HepG2 (cell line): ENCODE results near the gene GIPC3. TPM values are rescaled to one million over a fixed set of nuclear protein-coding genes. Genes with fewer than 3 reads are reported as not detected.

Source experiments
- ATAC-seq: fragments of 200-7000 bp; cut with Tn5 transposase; 3 replicates; pipeline ENCODE4 v1.9.1; 2020; ENCODE audit warnings: mild to moderate bottlenecking, moderate library complexity
- Bru-seq: library from RNA; stranded (reverse); fragments of 400-500 nt; gene quantifications from one replicate; lab custom pipeline; 2021; lab: Mats Ljungman, UMichigan
- BruChase-seq, 2 experiments: library from RNA; stranded (reverse); fragments of 400-500 nt; gene quantifications; one replicate each; lab custom pipeline; 2021; lab: Mats Ljungman, UMichigan
- BruUV-seq: library from RNA; stranded (reverse); fragments of 400-500 nt; replicated peaks from 2 replicates; lab custom pipeline; 2021; lab: Mats Ljungman, UMichigan
- CTCF ChIA-PET: fragments of 300-600 bp; formaldehyde crosslinking; extraction: SDS; loops from one replicate; lab custom pipeline; 2021; ENCODE audit warnings: low total read pairs, inconsistent platforms, low intra/inter-chr PET ratio; lab: Yijun Ruan, JAX
- POLR2A ChIA-PET: fragments of 350-600 bp; sonication (Branson Sonifier 250); formaldehyde crosslinking; loops from one replicate; lab custom pipeline; 2020; ENCODE audit warnings: antibody characterized with exemption, inconsistent platforms; lab: Yijun Ruan, JAX
- DNase-seq: peaks from one replicate; pipeline ENCODE4 v3.0.0-alpha.2; 2015; ENCODE audit warnings: low spot score
- FAIRE-seq: peaks from 3 replicates; lab custom pipeline; 2011; peaks lifted over from hg19 to GRCh38; lab: Jason Lieb, UNC
- H2AFZ ChIP-seq: one replicate; pipeline ENCODE4 v1.6.1; 2011; ENCODE audit warnings: low read length, inconsistent platforms
- H3K27ac ChIP-seq: fragments of 300-600 bp; 3 replicates; pipeline ENCODE4 v1.8.0; 2011; ENCODE audit warnings: mixed run types, mild to moderate bottlenecking, mixed read lengths, low read length, inconsistent platforms; ENCODE audit not compliant: insufficient read depth; ENCODE audit errors: extremely low read length
- H3K27me3 ChIP-seq, 2 experiments: fragments of 200-600 bp in 1 of 2; 2 replicates in 1 of 2; 3 replicates in 1 of 2; pipeline versions ENCODE4 v1.6.0 to v1.8.0; 2011; ENCODE audit warnings: low read length in 2 of 2, mild to moderate bottlenecking in 2 of 2, moderate library complexity in 2 of 2, inconsistent platforms in 1 of 2; ENCODE audit not compliant: insufficient read depth in 2 of 2, control insufficient read depth in 1 of 2
- H3K36me3 ChIP-seq, 2 experiments: fragments of 200-600 bp in 1 of 2; replicated peaks in 1 of 2; 2 replicates in 1 of 2; 3 replicates in 1 of 2; pipeline versions ENCODE4 v1.5.1 to v1.8.0; 2011; ENCODE audit warnings: low read length in 2 of 2, inconsistent platforms in 1 of 2; ENCODE audit not compliant: insufficient read depth in 2 of 2, control insufficient read depth in 1 of 2
- H3K4me1 ChIP-seq: 2 replicates; pipeline ENCODE4 v1.5.1; 2012; ENCODE audit warnings: low read length, inconsistent platforms; ENCODE audit not compliant: insufficient read depth
- H3K4me2 ChIP-seq: 2 replicates; pipeline ENCODE4 v1.6.0; 2011; ENCODE audit warnings: low read depth, low read length, inconsistent platforms
- H3K4me3 ChIP-seq, 3 experiments: fragments of 200-600 bp in 1 of 3; sonication (generic), shearing (Covaris generic) in 1 of 3; replicated peaks in 1 of 3; 2 replicates each; pipeline ENCODE4 v1.5.1; 2011 to 2016; ENCODE audit warnings: low read length in 3 of 3, inconsistent platforms in 2 of 3, low read depth in 2 of 3, mild to moderate bottlenecking in 2 of 3, control low read depth in 1 of 3, mixed read lengths in 1 of 3; ENCODE audit not compliant: insufficient read depth in 1 of 3
- H3K79me2 ChIP-seq: one replicate; pipeline ENCODE4 v1.6.1; 2011; ENCODE audit warnings: low read length, inconsistent platforms; ENCODE audit not compliant: insufficient read depth
- H3K9ac ChIP-seq: 2 replicates; pipeline ENCODE4 v1.6.0; 2011; ENCODE audit warnings: mild to moderate bottlenecking, low read depth, low read length, inconsistent platforms; ENCODE audit not compliant: insufficient read depth
- H3K9me3 ChIP-seq: 2 replicates; pipeline ENCODE4 v1.5.1; 2012; ENCODE audit warnings: mild to moderate bottlenecking, low read length
- H4K20me1 ChIP-seq: 2 replicates; pipeline ENCODE4 v1.6.0; 2011; ENCODE audit warnings: inconsistent platforms, mild to moderate bottlenecking, low read length, moderate library complexity; ENCODE audit not compliant: insufficient read depth
- CCDC6 ChIP-seq: sonication (generic); formaldehyde crosslinking; IDR thresholded peaks from 2 replicates; pipeline ENCODE4 v1.8.1; 2022; ENCODE audit warnings: mild to moderate bottlenecking, missing genetic modification reagents, moderate library complexity
- HNRNPLL ChIP-seq: fragments of 200-400 bp; formaldehyde crosslinking; IDR thresholded peaks from 2 replicates; pipeline ENCODE4 v1.6.1; 2017; ENCODE audit warnings: mild to moderate bottlenecking, low read depth, low read length; ENCODE audit not compliant: poor library complexity, severe bottlenecking
- JUNB ChIP-seq: sonication (generic); formaldehyde crosslinking; IDR thresholded peaks from 2 replicates; pipeline ENCODE4 v1.8.0; 2022; ENCODE audit warnings: missing genetic modification reagents, mild to moderate bottlenecking, borderline replicate concordance
- SOX13 ChIP-seq, 3 experiments: fragments of 450-650 bp in 1 of 3; sonication (generic) in 1 of 3; formaldehyde crosslinking in 1 of 3; IDR thresholded peaks in 2 of 3; conservative IDR thresholded peaks in 1 of 3; 2 replicates each; pipeline versions ENCODE4 v1.5.0 to v1.6.1; 2016 to 2020; ENCODE audit warnings: antibody characterized with exemption in 1 of 3, mild to moderate bottlenecking in 1 of 3, missing compliant biosample characterization in 1 of 3, missing genetic modification reagents in 1 of 3, moderate library complexity in 1 of 3
- ZBTB3 ChIP-seq: sonication (generic); formaldehyde crosslinking; IDR thresholded peaks from 2 replicates; pipeline ENCODE4 v1.4.0; 2020; ENCODE audit warnings: low read depth, mild to moderate bottlenecking, moderate library complexity, missing genetic modification reagents, borderline replicate concordance
- ZNF329 ChIP-seq: sonication (generic); formaldehyde crosslinking; IDR thresholded peaks from 2 replicates; pipeline ENCODE4 v1.9.0; 2021; ENCODE audit warnings: low read depth, mild to moderate bottlenecking, missing genetic modification reagents
- ZNF501 ChIP-seq: sonication (generic); formaldehyde crosslinking; IDR thresholded peaks from 2 replicates; pipeline ENCODE4 v1.5.1; 2020; ENCODE audit warnings: mild to moderate bottlenecking, moderate library complexity, missing genetic modification reagents
- ZNF615 ChIP-seq: sonication (generic); formaldehyde crosslinking; IDR thresholded peaks from 2 replicates; pipeline ENCODE4 v1.5.0; 2020; ENCODE audit warnings: mild to moderate bottlenecking, missing genetic modification reagents, borderline replicate concordance
- WGBS: methylation state at CpG from one replicate; pipeline ENCODE4 v1.1.6; 2017; ENCODE audit warnings: low lambda C conversion rate; 5-methylcytosine and 5-hydroxymethylcytosine counted together
- in situ Hi-C: cut with HindIII; loops from 2 replicates; pipeline ENCODE4 v1.10.0; 2017; ENCODE audit warnings: low pct_unique_long_range_greater_than_20kb; ENCODE audit not compliant: extremely low pct_ligation_motif_present
- intact Hi-C: fragments of 100-400 bp; cut with micrococcal nuclease; formaldehyde crosslinking; loops from one replicate; pipeline ENCODE4 v1.10.0; 2022; ENCODE audit not compliant: unreplicated experiment
- long read RNA-seq, 2 experiments: library from RNA in 1 of 2; library from polyadenylated mRNA in 1 of 2; stranded (forward) in 1 of 2; unstranded in 1 of 2; transcript quantifications; one replicate each; pipeline ENCODE4 v2.0.0, GENCODE V29; 2019 to 2022
- polyA minus RNA-seq, 3 experiments: library from RNA; depleted of rRNA, polyadenylated mRNA; stranded (reverse); fragments of >200 nt; gene quantifications; 2 replicates each; pipeline ENCODE4 v1.2.3, GENCODE V29; 2011; ENCODE audit warnings: low replicate concordance in 1 of 3
- polyA plus RNA-seq, 8 experiments: library from polyadenylated mRNA; depleted of rRNA in 3 of 8; stranded (reverse) in 7 of 8; unstranded in 1 of 8; fragments of >200 nt; fragmentation: Illumina TruSeq in 4 of 8; extraction: Trizol in 4 of 8; gene quantifications; 2 replicates each; pipeline versions ENCODE4 v1.2.1 to v1.2.3, GENCODE V29; 2011 to 2016; ENCODE audit warnings: low read depth in 4 of 8, missing spikeins in 1 of 8, mixed read lengths in 1 of 8; ENCODE audit not compliant: insufficient read depth in 1 of 8
- total RNA-seq, 5 experiments: library from RNA; depleted of rRNA; stranded (reverse); fragments of >200 nt; fragmentation: Illumina TruSeq; extraction: Trizol; gene quantifications; 2 replicates each; pipeline ENCODE4 v1.2.3, GENCODE V29; 2016; ENCODE audit warnings: low read depth in 1 of 5

Gene GIPC3, protein sequence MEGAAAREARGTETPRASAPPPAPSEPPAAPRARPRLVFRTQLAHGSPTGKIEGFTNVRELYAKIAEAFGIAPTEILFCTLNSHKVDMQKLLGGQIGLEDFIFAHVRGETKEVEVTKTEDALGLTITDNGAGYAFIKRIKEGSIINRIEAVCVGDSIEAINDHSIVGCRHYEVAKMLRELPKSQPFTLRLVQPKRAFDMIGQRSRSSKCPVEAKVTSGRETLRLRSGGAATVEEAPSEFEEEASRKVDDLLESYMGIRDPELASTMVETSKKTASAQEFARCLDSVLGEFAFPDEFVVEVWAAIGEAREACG
- total RNA-seq (2016; rRNA removed; fragmentation: Illumina TruSeq; extraction: Trizol) (not detected in 2 replicates), polyA plus RNA-seq (2011; rRNA removed) (0.05 and 0.08 TPM in 2 replicates), polyA minus RNA-seq (2011; rRNA and poly(A)+ RNA removed; ENCODE audit: low replicate concordance) (0.02 and 5.9 TPM in 2 replicates), Bru-seq, nascent RNA (percentile 9 among the genes with signal in this experiment), BruChase-seq, experiment 1, labeled RNA remaining after a 6-hour chase (not detected), BruChase-seq, experiment 2, labeled RNA remaining after a 2-hour chase (not detected)
- not detected in 2 replicates for total RNA-seq (2016; cell fraction: cytosol; rRNA removed; fragmentation: Illumina TruSeq; extraction: Trizol; ENCODE audit: low read depth)
- total RNA-seq (2016; cell fraction: insoluble cytoplasmic fraction; rRNA removed; fragmentation: Illumina TruSeq; extraction: Trizol) = not detected in 2 replicates
- total RNA-seq (2016; cell fraction: membrane; rRNA removed; fragmentation: Illumina TruSeq; extraction: Trizol) = not detected in 2 replicates
- total RNA-seq (2016; cell fraction: nucleus; rRNA removed; fragmentation: Illumina TruSeq; extraction: Trizol) = not detected in 2 replicates
- polyA plus RNA-seq (2011; cell fraction: cytosol; rRNA removed) = 0.01 and 0.03 TPM in 2 replicates
- polyA plus RNA-seq (2011; cell fraction: nucleus; rRNA removed) = 0.14 and 0.17 TPM in 2 replicates
- 0.04 TPM in 1 of 2 replicates, not detected in the other for polyA plus RNA-seq (2012)
- polyA plus RNA-seq (2016; cell fraction: cytosol; fragmentation: Illumina TruSeq; extraction: Trizol; ENCODE audit: low read depth) = not detected in 2 replicates
- polyA plus RNA-seq (2016; cell fraction: insoluble cytoplasmic fraction; fragmentation: Illumina TruSeq; extraction: Trizol; ENCODE audit: low read depth) = not detected in 2 replicates
- not detected in 2 replicates for polyA plus RNA-seq (2016; cell fraction: membrane; fragmentation: Illumina TruSeq; extraction: Trizol; ENCODE audit: low read depth)
- polyA plus RNA-seq (2016; cell fraction: nucleus; fragmentation: Illumina TruSeq; extraction: Trizol; ENCODE audit: insufficient read depth, low read depth) = not detected in 2 replicates
- polyA minus RNA-seq (2011; cell fraction: cytosol; rRNA and poly(A)+ RNA removed) = not detected in 2 replicates
- polyA minus RNA-seq (2011; cell fraction: nucleus; rRNA and poly(A)+ RNA removed) = not detected in 2 replicates
- long read RNA-seq, experiment 1 = 0 reads
- long read RNA-seq, experiment 2 = 0 reads

DNA sequence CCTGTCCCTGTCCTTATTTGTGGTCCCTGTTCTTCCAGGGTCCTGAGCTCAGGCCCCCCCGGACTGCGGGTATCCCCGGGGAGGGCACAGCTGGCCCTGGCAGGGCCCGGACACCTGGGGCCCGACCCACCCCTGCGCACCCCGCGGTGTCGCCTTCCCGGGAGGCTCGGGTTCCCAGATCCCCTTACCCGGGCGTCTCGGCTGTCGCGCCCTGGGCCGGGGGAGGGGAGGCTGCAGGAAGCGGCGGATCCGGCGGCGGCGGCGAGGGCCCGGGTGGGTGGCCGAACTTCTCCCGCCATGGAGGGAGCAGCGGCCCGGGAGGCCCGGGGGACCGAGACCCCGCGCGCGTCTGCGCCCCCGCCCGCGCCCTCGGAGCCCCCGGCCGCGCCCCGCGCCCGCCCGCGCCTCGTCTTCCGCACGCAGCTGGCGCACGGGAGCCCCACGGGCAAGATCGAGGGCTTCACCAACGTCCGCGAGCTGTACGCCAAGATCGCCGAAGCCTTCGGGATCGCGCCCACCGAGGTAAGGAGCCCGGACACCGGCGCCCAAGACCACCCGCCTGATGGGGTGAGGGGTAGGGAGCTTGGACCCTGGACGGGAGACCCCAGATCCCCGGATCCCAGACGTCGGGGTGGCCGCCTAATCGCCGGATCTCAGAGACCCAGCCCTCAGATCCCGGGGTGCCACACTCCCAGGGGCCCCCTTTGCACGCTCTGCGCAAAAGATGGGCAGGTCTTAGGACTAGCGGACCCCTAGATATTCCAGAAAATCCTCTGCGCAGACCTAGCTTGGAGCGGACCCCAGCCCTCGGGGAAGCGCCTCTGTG, at the start of gene GIPC3:
GIPC3 (plus strand) TSS at position 178 of the 826 bp plus-strand sequence; CDS start at position 298, 120 bp downstream.
- TF ChIP-seq HNRNPLL = peak; percentile 44
- TF ChIP-seq ZNF501 = 0 out of 2 replicates have a peak, but pooled peaks have one; percentile 29
- TF ChIP-seq ZNF329 (CRISPR knock-in tag) = peak; percentile 91; the same call in 1 of the 2 replicates
- TF ChIP-seq JUNB (CRISPR knock-in tag) = no peak
- TF ChIP-seq ZNF615 = no peak
- no peak for TF ChIP-seq CCDC6 (CRISPR knock-in tag)
- TF ChIP-seq SOX13 (IDR thresholded peaks at IDR 0.05) = no peak
- TF ChIP-seq SOX13 (CRISPR knock-in tag; conservative IDR thresholded peaks at IDR 0.05 in 1 of 2, IDR thresholded peaks at IDR 0.05 in 1 of 2) = no peak
- no peak for TF ChIP-seq ZBTB3 (CRISPR knock-in tag)
- no TSS peak for BruUV-seq
- WGBS = no CpG with 5 or more reads among the region's 84 CpGs
- FAIRE-seq (no peak), DNase-seq (no peak), ATAC-seq (no peak)
- ChIA-PET CTCF (interaction anchor here (1.4 kb wide), 1 partner anchor 40 kb away, joined by 5 read pairs; no protein-coding TSS in a partner anchor), POLR2A (no interaction called here)
- H3K4me3 ChIP-seq = peak within 1 kb of the TSS in 1 of 3 experiments; percentile 45; a peak in 1 of 6 replicates
- intact Hi-C loops (no loop called here), in situ Hi-C loops (no loop called here)
- H3K79me2 ChIP-seq = no peaks in the 10 kb centered on the region
- no peak within 1 kb of the TSS for H2AFZ ChIP-seq
- H4K20me1 ChIP-seq = no peaks in the 10 kb centered on the region
- no peak within 1 kb of the TSS for H3K9ac ChIP-seq
- peaks cover 2 to 23% of the 10 kb centered on the region in 2 experiments; a peak in 4 of 5 replicates for H3K27me3 ChIP-seq
- H3K4me2 ChIP-seq = peak within 1 kb of the TSS; percentile 51; the same call in 1 of the 2 replicates
- no peaks in the 10 kb centered on the region for H3K9me3 ChIP-seq
- H3K36me3 ChIP-seq = no peaks in the 10 kb centered on the region
- H3K27ac ChIP-seq = no peak within 1 kb of the TSS
- H3K4me1 ChIP-seq = 0 out of 2 replicates have a peak, but pooled peaks cover under 1% of the 10 kb centered on the region
